ENCODE results near the gene LMAN2L.

The LMAN2L gene

DNA sequence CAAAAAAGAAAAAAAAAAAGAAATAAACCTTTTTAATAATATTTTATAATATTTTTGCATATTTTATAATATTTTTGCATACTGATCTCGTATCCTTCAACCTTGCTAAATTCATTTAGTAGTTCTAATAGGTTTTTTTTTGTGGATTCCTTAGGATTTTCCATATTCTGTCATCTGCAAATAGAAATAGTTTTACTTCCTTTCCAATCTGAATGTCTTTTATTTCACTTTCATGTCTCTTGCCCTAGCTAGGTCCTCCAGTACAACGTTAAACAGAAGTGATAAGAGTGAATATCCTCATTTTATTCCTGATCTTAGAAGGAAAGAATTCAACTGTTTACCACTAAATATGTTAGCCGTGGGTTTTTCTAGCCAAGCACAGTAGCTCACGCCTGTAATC, 13.7 kb downstream of the LMAN2L start:
- Histone ChIP-seq H3K4me3 (ENCODE audit: severe bottlenecking) (no peak overlapping the region), H3K9me3 (ENCODE audit: severe bottlenecking) (no peaks in the 10 kb centered on the region), H3K4me1 (ENCODE audit: insufficient read depth, poor library complexity, severe bottlenecking) (no peaks in the 10 kb centered on the region), H3K27me3 (ENCODE audit: insufficient read depth, poor library complexity, severe bottlenecking) (no peaks in the 10 kb centered on the region), H3K36me3 (ENCODE audit: low read depth) (peaks cover 58% of the 10 kb centered on the region), H3K27ac (ENCODE audit: poor library complexity, severe bottlenecking) (no peak overlapping the region)
- TF ChIP-seq, protein P1, sequence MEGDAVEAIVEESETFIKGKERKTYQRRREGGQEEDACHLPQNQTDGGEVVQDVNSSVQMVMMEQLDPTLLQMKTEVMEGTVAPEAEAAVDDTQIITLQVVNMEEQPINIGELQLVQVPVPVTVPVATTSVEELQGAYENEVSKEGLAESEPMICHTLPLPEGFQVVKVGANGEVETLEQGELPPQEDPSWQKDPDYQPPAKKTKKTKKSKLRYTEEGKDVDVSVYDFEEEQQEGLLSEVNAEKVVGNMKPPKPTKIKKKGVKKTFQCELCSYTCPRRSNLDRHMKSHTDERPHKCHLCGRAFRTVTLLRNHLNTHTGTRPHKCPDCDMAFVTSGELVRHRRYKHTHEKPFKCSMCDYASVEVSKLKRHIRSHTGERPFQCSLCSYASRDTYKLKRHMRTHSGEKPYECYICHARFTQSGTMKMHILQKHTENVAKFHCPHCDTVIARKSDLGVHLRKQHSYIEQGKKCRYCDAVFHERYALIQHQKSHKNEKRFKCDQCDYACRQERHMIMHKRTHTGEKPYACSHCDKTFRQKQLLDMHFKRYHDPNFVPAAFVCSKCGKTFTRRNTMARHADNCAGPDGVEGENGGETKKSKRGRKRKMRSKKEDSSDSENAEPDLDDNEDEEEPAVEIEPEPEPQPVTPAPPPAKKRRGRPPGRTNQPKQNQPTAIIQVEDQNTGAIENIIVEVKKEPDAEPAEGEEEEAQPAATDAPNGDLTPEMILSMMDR (IDR thresholded peaks at IDR 0.05; ENCODE audit: poor library complexity, severe bottlenecking) = no peak
- no peak for ATAC-seq (ENCODE audit: low read depth)
- DNase-seq (ENCODE audit: low spot score) = no peak

GRCh38 chr2:96716388-96716787, 23.5 kb downstream of the LMAN2L start:
- TF ChIP-seq, protein P1 (IDR thresholded peaks at IDR 0.05; ENCODE audit: poor library complexity, severe bottlenecking) = no peak
- DNase-seq (ENCODE audit: low spot score) = no peak
- Histone ChIP-seq H3K9me3 (ENCODE audit: severe bottlenecking) (no peaks in the 10 kb centered on the region), H3K27me3 (ENCODE audit: insufficient read depth, poor library complexity, severe bottlenecking) (no peaks in the 10 kb centered on the region), H3K36me3 (ENCODE audit: low read depth) (peaks cover 52% of the 10 kb centered on the region), H3K27ac (ENCODE audit: poor library complexity, severe bottlenecking) (no peak overlapping the region), H3K4me3 (ENCODE audit: severe bottlenecking) (no peak overlapping the region), H3K4me1 (ENCODE audit: insufficient read depth, poor library complexity, severe bottlenecking) (no peaks in the 10 kb centered on the region)
- no peak for ATAC-seq (ENCODE audit: low read depth)

DNA sequence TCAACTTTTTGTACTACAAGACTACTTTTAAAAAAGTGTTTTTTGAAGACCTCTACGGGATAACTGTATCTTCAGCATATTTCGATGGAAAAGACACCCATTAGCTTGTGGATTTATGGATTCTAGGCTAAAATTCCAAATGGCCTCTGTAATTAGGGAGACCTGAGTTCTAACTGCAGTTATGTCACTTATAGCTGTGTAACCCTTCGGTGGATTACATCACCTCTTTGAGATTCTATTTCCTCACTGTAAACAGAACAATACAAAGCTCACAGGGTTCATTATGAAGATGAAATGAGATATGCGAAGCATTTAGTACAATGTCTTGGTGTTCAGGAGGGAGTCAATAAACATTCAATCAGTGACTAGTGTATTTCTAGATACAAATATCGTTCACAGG, 24.2 kb downstream of the LMAN2L start:
- no peak for ATAC-seq (ENCODE audit: low read depth)
- no peaks in the 10 kb centered on the region for H3K27me3 ChIP-seq (ENCODE audit: insufficient read depth, poor library complexity, severe bottlenecking)
- H3K36me3 ChIP-seq (ENCODE audit: low read depth) = peaks cover 57% of the 10 kb centered on the region
- H3K9me3 ChIP-seq (ENCODE audit: severe bottlenecking) = no peaks in the 10 kb centered on the region
- no peak overlapping the region for H3K4me3 ChIP-seq (ENCODE audit: severe bottlenecking)
- H3K4me1 ChIP-seq (ENCODE audit: insufficient read depth, poor library complexity, severe bottlenecking) = no peaks in the 10 kb centered on the region
- no peak for DNase-seq (ENCODE audit: low spot score)
- no peak overlapping the region for H3K27ac ChIP-seq (ENCODE audit: poor library complexity, severe bottlenecking)
- TF ChIP-seq, protein P1 (IDR thresholded peaks at IDR 0.05; ENCODE audit: poor library complexity, severe bottlenecking) = no peak

- TF ChIP-seq, protein P1 (IDR thresholded peaks at IDR 0.05; ENCODE audit: poor library complexity, severe bottlenecking) = no peak
- Histone ChIP-seq H3K27ac (ENCODE audit: poor library complexity, severe bottlenecking) (no peak overlapping the region), H3K36me3 (ENCODE audit: low read depth) (peaks cover 73% of the 10 kb centered on the region), H3K9me3 (ENCODE audit: severe bottlenecking) (no peaks in the 10 kb centered on the region), H3K4me3 (ENCODE audit: severe bottlenecking) (no peak overlapping the region), H3K4me1 (ENCODE audit: insufficient read depth, poor library complexity, severe bottlenecking) (no peaks in the 10 kb centered on the region), H3K27me3 (ENCODE audit: insufficient read depth, poor library complexity, severe bottlenecking) (no peaks in the 10 kb centered on the region)
- no peak for DNase-seq (ENCODE audit: low spot score)
- no peak for ATAC-seq (ENCODE audit: low read depth)
Observed at GRCh38 chr2:96710985-96711384, 28.9 kb downstream of the LMAN2L start.

DNA sequence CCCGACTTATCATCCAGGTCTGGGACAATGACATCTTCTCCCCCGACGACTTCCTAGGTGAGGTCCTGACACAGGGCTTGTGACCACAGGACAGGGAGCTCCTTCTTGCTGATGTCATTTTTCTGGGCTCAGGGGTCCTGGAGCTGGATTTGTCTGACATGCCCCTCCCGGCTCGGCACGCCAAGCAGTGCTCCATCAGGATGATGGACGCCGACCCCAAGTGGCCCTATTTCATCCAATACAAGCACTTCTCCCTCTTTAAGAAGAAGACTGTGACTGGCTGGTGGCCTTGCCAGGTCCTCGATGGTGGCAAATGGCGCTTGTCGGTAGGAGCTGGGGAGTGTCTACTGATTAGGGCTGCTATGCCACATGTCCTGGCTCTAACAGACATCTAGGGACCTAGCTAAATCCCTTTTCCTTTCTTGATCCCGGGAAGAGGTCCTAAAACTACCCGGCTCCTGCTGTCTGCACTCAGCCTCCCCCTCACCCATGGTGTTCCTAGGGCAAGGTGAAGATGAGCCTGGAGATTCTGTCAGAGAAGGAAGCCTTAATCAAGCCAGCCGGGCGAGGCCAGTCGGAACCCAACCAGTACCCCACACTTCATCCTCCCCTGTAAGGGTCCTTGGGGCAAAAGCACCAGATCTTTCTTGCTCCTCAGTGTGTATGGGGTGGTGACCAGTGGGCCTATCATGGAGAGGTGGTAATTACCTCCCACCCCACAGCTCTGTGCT, 36.7 kb downstream of the LMAN2L start:
- H3K27me3 ChIP-seq (ENCODE audit: insufficient read depth, poor library complexity, severe bottlenecking) = no peaks in the 10 kb centered on the region
- TF ChIP-seq, protein P1 (IDR thresholded peaks at IDR 0.05; ENCODE audit: poor library complexity, severe bottlenecking) = no peak
- ATAC-seq (ENCODE audit: low read depth) = no peak
- no peaks in the 10 kb centered on the region for H3K9me3 ChIP-seq (ENCODE audit: severe bottlenecking)
- DNase-seq (ENCODE audit: low spot score) = no peak
- H3K4me3 ChIP-seq (ENCODE audit: severe bottlenecking) = no peak overlapping the region
- H3K4me1 ChIP-seq (ENCODE audit: insufficient read depth, poor library complexity, severe bottlenecking) = peaks cover 4% of the 10 kb centered on the region
- peaks cover 21% of the 10 kb centered on the region for H3K36me3 ChIP-seq (ENCODE audit: low read depth)
- no peak overlapping the region for H3K27ac ChIP-seq (ENCODE audit: poor library complexity, severe bottlenecking)

All from RWPE2 (cell line).